GM21619 (cell line): ENCODE measurements around the gene BCL2L1.

ENCODE experiments used
- ATAC-seq: cut with Tn5 transposase; IDR thresholded peaks from one replicate; pipeline ENCODE4 v1.9.1; 2021; ENCODE audit not compliant: unreplicated experiment

Gene BCL2L1

DNA sequence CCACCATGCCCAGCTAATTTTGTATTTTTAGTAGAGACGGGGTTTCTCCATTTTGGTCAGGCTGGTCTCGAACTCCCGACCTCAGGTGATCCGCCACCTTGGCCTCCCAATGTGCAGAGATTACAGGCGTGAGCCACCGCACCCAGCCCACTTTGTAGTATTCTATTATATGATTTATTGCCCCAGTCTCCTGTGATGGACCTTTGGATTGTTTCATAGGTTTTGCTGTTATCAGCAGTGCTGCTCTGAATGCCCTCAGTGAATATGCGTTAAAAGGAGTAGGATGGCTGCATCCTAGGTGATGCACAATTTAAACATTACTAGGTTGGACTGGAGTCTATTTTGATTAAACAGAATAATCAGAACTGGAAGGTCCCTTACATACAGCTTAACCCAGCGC is 107.3 kb downstream of the BCL2L1 start:
- no peak for ATAC-seq
